Measurements from ENCODE around the gene DSP. TPM values are rescaled to one million over a fixed set of nuclear protein-coding genes. Genes with fewer than 3 reads are reported as not detected.
A peak's percentile ranks its signal among the peaks of the same experiment; 100 is the strongest.

The DSP gene
- total and polyA plus RNA-seq, 2 of the 13 experiments (the other 11 are each of a cell fraction or from before 2014, with no cell fraction given), result 89.8 to 117 TPM

DNA sequence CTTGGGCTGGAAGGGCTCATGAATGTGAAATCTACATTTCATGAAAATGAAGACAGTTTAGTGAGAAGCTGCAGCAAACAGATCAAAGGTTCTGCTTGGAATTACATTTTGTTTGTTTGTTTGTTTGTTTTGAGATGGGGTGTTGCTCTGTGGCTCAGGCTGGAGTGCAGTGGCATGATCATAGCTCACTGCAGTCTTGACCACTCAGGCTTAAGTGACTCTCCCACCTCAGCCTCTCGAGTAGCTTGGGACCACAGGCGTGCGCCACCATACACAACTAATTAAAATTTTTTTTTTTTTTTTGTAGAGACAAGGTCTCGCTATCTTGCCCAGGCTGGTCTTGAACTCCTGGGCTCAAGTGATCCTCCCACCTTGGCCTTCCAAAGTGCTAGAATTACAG is 5.8 kb downstream of the DSP start (continued):
- TF ChIP-seq RFX1 (IDR thresholded peaks at IDR 0.05) (no peak), MXD4 (CRISPR knock-in tag; IDR thresholded peaks at IDR 0.05) (no peak), ASH2L (IDR thresholded peaks at IDR 0.05; ENCODE audit: insufficient read length, low read depth, low read length) (no peak), PHF21A (CRISPR knock-in tag; IDR thresholded peaks at IDR 0.05) (0 out of 2 replicates have a peak, but pooled peaks have one; percentile 18), KLF16 (CRISPR knock-in tag; IDR thresholded peaks at IDR 0.05) (peak in 1 of 2 experiments; percentile 25; a peak in 1 of 4 replicates), GPN1 (CRISPR knock-in tag; IDR thresholded peaks at IDR 0.05; ENCODE audit: borderline replicate concordance) (no peak), POLR2G (IDR thresholded peaks at IDR 0.05; ENCODE audit: low read depth, low read length) (peak; percentile 35; the same call in 1 of the 2 replicates), PAF1 (CRISPR knock-in tag; IDR thresholded peaks at IDR 0.05) (0 out of 2 replicates have a peak, but pooled peaks have one; percentile 16), ZNF724P (CRISPR knock-in tag; IDR thresholded peaks at IDR 0.05; ENCODE audit: borderline replicate concordance) (no peak), ZNF792 (CRISPR knock-in tag; IDR thresholded peaks at IDR 0.05) (no peak), POGZ (CRISPR knock-in tag; IDR thresholded peaks at IDR 0.05) (0 out of 2 replicates have a peak, but pooled peaks have one; percentile 20), SP1 (IDR thresholded peaks at IDR 0.05) (no peak), SP1 (CRISPR knock-in tag; IDR thresholded peaks at IDR 0.05) (no peak), CENPBD1 (CRISPR knock-in tag; IDR thresholded peaks at IDR 0.05; ENCODE audit: borderline replicate concordance, low read depth) (no peak), RBFOX2 (IDR thresholded peaks at IDR 0.05; ENCODE audit: low read depth, low read length) (peak; percentile 54; the same call in 1 of the 2 replicates), EP300 (IDR thresholded peaks at IDR 0.05; ENCODE audit: low read depth in 2 of 2, low read length in 2 of 2) (no peak), EP300 (CRISPR knock-in tag; IDR thresholded peaks at IDR 0.05; ENCODE audit: borderline replicate concordance) (no peak), ZBTB3 (CRISPR knock-in tag; IDR thresholded peaks at IDR 0.05; ENCODE audit: borderline replicate concordance, low read depth) (0 out of 2 replicates have a peak, but pooled peaks have one; percentile 9), ZNF335 (CRISPR knock-in tag; IDR thresholded peaks at IDR 0.05) (no peak)
- TF ChIP-seq, protein P1, sequence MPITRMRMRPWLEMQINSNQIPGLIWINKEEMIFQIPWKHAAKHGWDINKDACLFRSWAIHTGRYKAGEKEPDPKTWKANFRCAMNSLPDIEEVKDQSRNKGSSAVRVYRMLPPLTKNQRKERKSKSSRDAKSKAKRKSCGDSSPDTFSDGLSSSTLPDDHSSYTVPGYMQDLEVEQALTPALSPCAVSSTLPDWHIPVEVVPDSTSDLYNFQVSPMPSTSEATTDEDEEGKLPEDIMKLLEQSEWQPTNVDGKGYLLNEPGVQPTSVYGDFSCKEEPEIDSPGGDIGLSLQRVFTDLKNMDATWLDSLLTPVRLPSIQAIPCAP (CRISPR knock-in tag; IDR thresholded peaks at IDR 0.05; ENCODE audit: low read depth), result no peak
- TF ChIP-seq, protein P2, sequence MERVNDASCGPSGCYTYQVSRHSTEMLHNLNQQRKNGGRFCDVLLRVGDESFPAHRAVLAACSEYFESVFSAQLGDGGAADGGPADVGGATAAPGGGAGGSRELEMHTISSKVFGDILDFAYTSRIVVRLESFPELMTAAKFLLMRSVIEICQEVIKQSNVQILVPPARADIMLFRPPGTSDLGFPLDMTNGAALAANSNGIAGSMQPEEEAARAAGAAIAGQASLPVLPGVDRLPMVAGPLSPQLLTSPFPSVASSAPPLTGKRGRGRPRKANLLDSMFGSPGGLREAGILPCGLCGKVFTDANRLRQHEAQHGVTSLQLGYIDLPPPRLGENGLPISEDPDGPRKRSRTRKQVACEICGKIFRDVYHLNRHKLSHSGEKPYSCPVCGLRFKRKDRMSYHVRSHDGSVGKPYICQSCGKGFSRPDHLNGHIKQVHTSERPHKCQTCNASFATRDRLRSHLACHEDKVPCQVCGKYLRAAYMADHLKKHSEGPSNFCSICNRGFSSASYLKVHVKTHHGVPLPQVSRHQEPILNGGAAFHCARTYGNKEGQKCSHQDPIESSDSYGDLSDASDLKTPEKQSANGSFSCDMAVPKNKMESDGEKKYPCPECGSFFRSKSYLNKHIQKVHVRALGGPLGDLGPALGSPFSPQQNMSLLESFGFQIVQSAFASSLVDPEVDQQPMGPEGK (CRISPR knock-in tag; IDR thresholded peaks at IDR 0.05), result no peak
- TF ChIP-seq, protein P3, sequence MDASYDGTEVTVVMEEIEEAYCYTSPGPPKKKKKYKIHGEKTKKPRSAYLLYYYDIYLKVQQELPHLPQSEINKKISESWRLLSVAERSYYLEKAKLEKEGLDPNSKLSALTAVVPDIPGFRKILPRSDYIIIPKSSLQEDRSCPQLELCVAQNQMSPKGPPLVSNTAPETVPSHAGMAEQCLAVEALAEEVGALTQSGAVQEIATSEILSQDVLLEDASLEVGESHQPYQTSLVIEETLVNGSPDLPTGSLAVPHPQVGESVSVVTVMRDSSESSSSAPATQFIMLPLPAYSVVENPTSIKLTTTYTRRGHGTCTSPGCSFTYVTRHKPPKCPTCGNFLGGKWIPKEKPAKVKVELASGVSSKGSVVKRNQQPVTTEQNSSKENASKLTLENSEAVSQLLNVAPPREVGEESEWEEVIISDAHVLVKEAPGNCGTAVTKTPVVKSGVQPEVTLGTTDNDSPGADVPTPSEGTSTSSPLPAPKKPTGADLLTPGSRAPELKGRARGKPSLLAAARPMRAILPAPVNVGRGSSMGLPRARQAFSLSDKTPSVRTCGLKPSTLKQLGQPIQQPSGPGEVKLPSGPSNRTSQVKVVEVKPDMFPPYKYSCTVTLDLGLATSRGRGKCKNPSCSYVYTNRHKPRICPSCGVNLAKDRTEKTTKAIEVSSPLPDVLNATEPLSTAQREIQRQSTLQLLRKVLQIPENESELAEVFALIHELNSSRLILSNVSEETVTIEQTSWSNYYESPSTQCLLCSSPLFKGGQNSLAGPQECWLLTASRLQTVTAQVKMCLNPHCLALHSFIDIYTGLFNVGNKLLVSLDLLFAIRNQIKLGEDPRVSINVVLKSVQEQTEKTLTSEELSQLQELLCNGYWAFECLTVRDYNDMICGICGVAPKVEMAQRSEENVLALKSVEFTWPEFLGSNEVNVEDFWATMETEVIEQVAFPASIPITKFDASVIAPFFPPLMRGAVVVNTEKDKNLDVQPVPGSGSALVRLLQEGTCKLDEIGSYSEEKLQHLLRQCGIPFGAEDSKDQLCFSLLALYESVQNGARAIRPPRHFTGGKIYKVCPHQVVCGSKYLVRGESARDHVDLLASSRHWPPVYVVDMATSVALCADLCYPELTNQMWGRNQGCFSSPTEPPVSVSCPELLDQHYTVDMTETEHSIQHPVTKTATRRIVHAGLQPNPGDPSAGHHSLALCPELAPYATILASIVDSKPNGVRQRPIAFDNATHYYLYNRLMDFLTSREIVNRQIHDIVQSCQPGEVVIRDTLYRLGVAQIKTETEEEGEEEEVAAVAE (CRISPR knock-in tag; IDR thresholded peaks at IDR 0.05; ENCODE audit: borderline replicate concordance), result 0 out of 2 replicates have a peak, but pooled peaks have one; percentile 33
